NCI-H510A (cell line): ENCODE data around the gene CRACR2B.

Source experiments
- DNase-seq: peaks from one replicate; lab custom pipeline; 2025; lab: John Stamatoyannopoulos, UW

The CRACR2B gene

GRCh38 chr11:811446-812245 is 16.1 kb upstream of the CRACR2B start:
- DNase-seq = no peak

- no peak for DNase-seq
These were observed 15.3 kb upstream of the CRACR2B start for GRCh38 chr11:812390-812789.

GRCh38 chr11:813072-813455 is 14.7 kb upstream of the CRACR2B start:
- DNase-seq = no peak

GRCh38 chr11:813456-814096 is 14.1 kb upstream of the CRACR2B start:
- no peak for DNase-seq

- no peak for DNase-seq
These were observed 11.9 kb upstream of the CRACR2B start for GRCh38 chr11:815675-816432.

- DNase-seq = no peak
These were observed 11.3 kb upstream of the CRACR2B start for GRCh38 chr11:816433-816779.

- DNase-seq = no peak
These were observed 9.2 kb upstream of the CRACR2B start, which contains the start of gene PNPLA2 for GRCh38 chr11:818396-819128. PNPLA2 (plus strand) TSS chr11:818914; CDS start chr11:819719, 805 bp downstream.

- DNase-seq = peak; percentile 81
These were observed 8.4 kb upstream of the CRACR2B start for GRCh38 chr11:819129-819931.

GRCh38 chr11:819943-820649 is 7.6 kb upstream of the CRACR2B start:
- peak; percentile 68 for DNase-seq

- no peak for DNase-seq
These were observed 6.8 kb upstream of the CRACR2B start for GRCh38 chr11:820655-821511.

GRCh38 chr11:821512-822371 is 6.0 kb upstream of the CRACR2B start:
- DNase-seq = no peak

GRCh38 chr11:823441-824291 is 4.1 kb upstream of the CRACR2B start:
- DNase-seq = peak; percentile 63

- peak; percentile 74 for DNase-seq
These were observed 3.3 kb upstream of the CRACR2B start for GRCh38 chr11:824292-824880.

- DNase-seq = no peak
These were observed 2.8 kb upstream of the CRACR2B start for GRCh38 chr11:824942-825341.

- DNase-seq = no peak
These were observed 2.1 kb upstream of the CRACR2B start for GRCh38 chr11:825366-826226.

GRCh38 chr11:826227-826621 is 1.5 kb upstream of the CRACR2B start:
- DNase-seq = no peak

GRCh38 chr11:826836-827145 is 928 bp upstream of the CRACR2B start:
- DNase-seq = no peak
